H1 (cell line): Measurements from ENCODE around the gene PRODH2. TPM values are rescaled to one million over a fixed set of nuclear protein-coding genes. Genes with fewer than 3 reads are reported as not detected.

Source experiments
- EZH2 ChIP-seq: fragments of 200-600 bp; sonication (generic); IDR thresholded peaks from 2 replicates; pipeline ENCODE4 v1.7.1; 2012; ENCODE audit warnings: low read depth, mild to moderate bottlenecking, moderate library complexity, low read length, inconsistent platforms; ENCODE audit not compliant: severe bottlenecking
- GABPA ChIP-seq: IDR thresholded peaks from 2 replicates; pipeline ENCODE4 v1.6.1; 2011; ENCODE audit warnings: mild to moderate bottlenecking, low read length, moderate library complexity, borderline replicate concordance; ENCODE audit not compliant: insufficient read depth
- HDAC2 ChIP-seq, 2 experiments: fragments of 300-600 bp in 1 of 2; sonication (generic) in 1 of 2; IDR thresholded peaks; 2 replicates each; pipeline ENCODE4 v1.6.1; 2011 to 2012; ENCODE audit warnings: low read depth in 2 of 2, low read length in 2 of 2, mild to moderate bottlenecking in 2 of 2, moderate library complexity in 2 of 2, borderline replicate concordance in 1 of 2, inconsistent platforms in 1 of 2
- KDM1A ChIP-seq: fragments of 200-600, 300-600 bp; sonication (generic); IDR thresholded peaks from 2 replicates; pipeline ENCODE4 v1.7.1; 2016; ENCODE audit warnings: mild to moderate bottlenecking, low read length, borderline replicate concordance
- SAP30 ChIP-seq: fragments of 300-600 bp; sonication (generic); IDR thresholded peaks from 2 replicates; pipeline ENCODE4 v1.7.1; 2012; ENCODE audit warnings: low read length, moderate library complexity, mild to moderate bottlenecking, inconsistent platforms; ENCODE audit not compliant: insufficient read depth, insufficient replicate concordance
- SRF ChIP-seq: IDR thresholded peaks from 2 replicates; pipeline ENCODE4 v1.6.1; 2011; ENCODE audit warnings: mild to moderate bottlenecking, low read depth, low read length, moderate library complexity
- polyA plus RNA-seq, 7 experiments: library from polyadenylated mRNA; depleted of rRNA in 3 of 7; stranded (reverse) in 5 of 7; unstranded in 2 of 7; fragments of >200 nt in 5 of 7; fragments of 200-250 nt in 2 of 7; gene quantifications; 1 replicate in 5 of 7; 2 replicates in 1 of 7; 4 replicates in 1 of 7; pipeline versions ENCODE4 v1.2.1 to v1.2.3, GENCODE V29; 2011 to 2013; ENCODE audit warnings: missing spikeins in 2 of 7, mixed read lengths in 2 of 7
- total RNA-seq: library from RNA; stranded (reverse); fragmentation: NEBNext Ultra II Directional; extraction: Animal tissue kit (Norgen Biotek cat#: 25700); gene quantifications from 2 replicates; pipeline ENCODE4 v1.2.1, GENCODE V29; 2021

PRODH2 gene
- total and polyA plus RNA-seq, 2 of the 8 experiments (the other 6 are each of a cell fraction or from before 2014, with no cell fraction given) = not detected

- TF ChIP-seq SRF (no peak), EZH2 (no peak), GABPA (no peak), HDAC2 (IDR thresholded peaks at IDR 0.05; ENCODE audit: borderline replicate concordance in 1 of 2, low read depth in 2 of 2, low read length in 2 of 2) (no peak), KDM1A (no peak), SAP30 (no peak)
Observed at GRCh38 chr19:35782589-35782988, 30.1 kb downstream of the PRODH2 start (continued).
